Hepatocyte (in vitro differentiated cells): ENCODE results near the gene COL5A2. TPM values are rescaled to one million over a fixed set of nuclear protein-coding genes. Genes with fewer than 3 reads are reported as not detected.

ENCODE experiments used
- DNase-seq: peaks from one replicate; pipeline ENCODE4 v3.0.0-alpha.2; 2016; ENCODE audit warnings: low spot score
- H2AFZ ChIP-seq: fragments of 200-600 bp; sonication (generic); 2 replicates; pipeline ENCODE4 v1.6.0; 2016; ENCODE audit warnings: antibody characterized with exemption, mild to moderate bottlenecking
- H3K27ac ChIP-seq: fragments of 200-600 bp; sonication (generic); 2 replicates; pipeline ENCODE4 v1.5.1; 2016; ENCODE audit warnings: mild to moderate bottlenecking
- H3K27me3 ChIP-seq: fragments of 200-600 bp; sonication (generic); 2 replicates; pipeline ENCODE4 v1.6.1; 2016
- H3K36me3 ChIP-seq: fragments of 200-600 bp; sonication (generic); replicated peaks from 2 replicates; pipeline ENCODE4 v1.5.1; 2016; ENCODE audit warnings: low read depth; ENCODE audit not compliant: insufficient read depth
- H3K4me1 ChIP-seq: fragments of 200-600 bp; sonication (generic); 2 replicates; pipeline ENCODE4 v1.5.1; 2016; ENCODE audit warnings: mild to moderate bottlenecking, moderate library complexity; ENCODE audit not compliant: insufficient read depth
- H3K4me2 ChIP-seq: fragments of 200-600 bp; sonication (generic); 2 replicates; pipeline ENCODE4 v1.6.0; 2016
- H3K4me3 ChIP-seq: fragments of 200-600 bp; sonication (generic); 2 replicates; pipeline ENCODE4 v1.5.1; 2016; ENCODE audit warnings: mild to moderate bottlenecking
- H3K79me2 ChIP-seq: fragments of 200-600 bp; sonication (generic); 2 replicates; pipeline ENCODE4 v1.6.0; 2017; ENCODE audit warnings: mild to moderate bottlenecking
- H3K9me2 ChIP-seq: fragments of 200-600 bp; sonication (generic); replicated peaks from 2 replicates; pipeline ENCODE4 v1.6.0; 2017; ENCODE audit warnings: mild to moderate bottlenecking; ENCODE audit not compliant: insufficient read depth
- H3K9me3 ChIP-seq: fragments of 200-600 bp; sonication (generic); 2 replicates; pipeline ENCODE4 v1.5.1; 2016; ENCODE audit warnings: low read depth, mild to moderate bottlenecking
- H4K20me1 ChIP-seq: fragments of 200-600 bp; sonication (generic); 2 replicates; pipeline ENCODE4 v1.6.0; 2016; ENCODE audit warnings: mild to moderate bottlenecking; ENCODE audit not compliant: insufficient read depth, poor library complexity, severe bottlenecking
- EZH2 ChIP-seq: fragments of 200-600 bp; sonication (generic); IDR thresholded peaks from 2 replicates; pipeline ENCODE4 v1.6.1; 2016; ENCODE audit warnings: antibody characterized with exemption, mild to moderate bottlenecking, borderline replicate concordance
- EZH2phosphoT487 ChIP-seq: fragments of 200-600 bp; sonication (generic); IDR thresholded peaks from one replicate; pipeline ENCODE4 v1.6.1; 2018; ENCODE audit warnings: antibody characterized with exemption, mild to moderate bottlenecking, low read depth, moderate library complexity; ENCODE audit not compliant: unreplicated experiment, severe bottlenecking
- whole genome bisulfite sequencing: methylation state at CpG from one replicate; pipeline ENCODE4 v1.1.6; 2016; ENCODE audit warnings: low lambda C conversion rate; ENCODE audit errors: missing lambda C conversion rate; 5-methylcytosine and 5-hydroxymethylcytosine counted together
- polyA plus RNA-seq: library from polyadenylated mRNA; unstranded; fragments of >200 nt; fragmentation: Nextera tagmentation; extraction: Ambion mirVana; gene quantifications from 2 replicates; pipeline ENCODE4 v1.2.1, GENCODE V29; 2016
- total RNA-seq: library from RNA; depleted of rRNA; stranded (reverse); fragments of >200 nt; gene quantifications from 2 replicates; pipeline ENCODE4 v1.2.3, GENCODE V29; 2014
- TF ChIP-seq, protein P1 (sequence below): fragments of 200-600 bp; sonication (generic); IDR thresholded peaks from 2 replicates; pipeline ENCODE4 v1.5.1; 2016; ENCODE audit warnings: antibody characterized with exemption, mild to moderate bottlenecking; ENCODE audit not compliant: poor library complexity

The COL5A2 gene
- total and polyA plus RNA-seq, 2 experiments from 2014 or later: 137 to 406 TPM

DNA sequence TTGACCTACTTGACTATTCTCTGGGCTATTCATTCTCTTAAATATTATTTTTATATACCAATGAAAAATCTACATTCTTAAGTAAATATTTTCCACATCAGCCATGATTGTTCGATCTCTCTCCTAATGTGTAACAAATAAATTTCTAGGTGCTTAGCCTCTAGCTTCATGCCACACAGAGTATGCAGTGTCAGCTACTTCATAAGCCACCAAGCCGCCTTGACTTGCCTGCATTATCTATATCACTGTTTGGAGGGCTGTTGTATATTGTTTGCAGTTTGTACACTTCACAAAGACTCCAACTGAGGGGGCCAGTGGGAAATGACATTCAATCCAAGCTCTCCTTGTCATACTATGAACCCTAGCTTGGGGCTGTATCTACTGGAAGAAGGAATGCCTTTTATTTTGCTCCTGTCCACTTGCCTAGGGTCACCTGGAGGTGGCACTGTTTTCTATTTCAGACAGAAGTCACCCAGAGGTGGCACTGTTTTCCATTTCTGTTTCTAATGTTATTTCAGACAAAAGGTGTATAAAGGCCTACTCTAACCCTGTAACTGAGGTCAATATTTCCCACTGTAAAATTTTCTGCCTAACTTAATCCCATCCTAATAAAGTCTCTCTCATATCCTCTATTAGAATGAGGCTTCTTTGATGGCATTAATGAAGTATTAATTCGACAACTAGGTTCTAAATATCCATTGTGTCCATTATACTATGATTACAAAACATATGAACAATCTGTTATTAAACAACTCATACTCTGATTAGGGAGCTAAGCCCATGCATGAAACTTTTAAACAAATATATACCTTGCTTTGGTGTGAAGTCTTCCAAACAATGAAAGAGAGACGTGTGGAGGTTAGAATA, 36.4 kb downstream of the COL5A2 start:
- no peaks in the 10 kb centered on the region for H3K4me1 ChIP-seq
- H3K79me2 ChIP-seq: peaks cover 89% of the 10 kb centered on the region
- peaks cover 11% of the 10 kb centered on the region for H4K20me1 ChIP-seq
- DNase-seq: peak; percentile 58
- H3K9me3 ChIP-seq: no peaks in the 10 kb centered on the region
- WGBS: 95% methylated on average over 4 of the region's 4 CpGs
- peak overlapping the region; percentile 17 for H3K27ac ChIP-seq
- no peaks in the 10 kb centered on the region for H3K27me3 ChIP-seq
- H3K9me2 ChIP-seq: no peaks in the 10 kb centered on the region
- no peak overlapping the region for H3K4me3 ChIP-seq
- no peaks in the 10 kb centered on the region for H3K36me3 ChIP-seq
- H3K4me2 ChIP-seq: no peak overlapping the region
- TF ChIP-seq EZH2phosphoT487: no peak
- TF ChIP-seq, protein P1, sequence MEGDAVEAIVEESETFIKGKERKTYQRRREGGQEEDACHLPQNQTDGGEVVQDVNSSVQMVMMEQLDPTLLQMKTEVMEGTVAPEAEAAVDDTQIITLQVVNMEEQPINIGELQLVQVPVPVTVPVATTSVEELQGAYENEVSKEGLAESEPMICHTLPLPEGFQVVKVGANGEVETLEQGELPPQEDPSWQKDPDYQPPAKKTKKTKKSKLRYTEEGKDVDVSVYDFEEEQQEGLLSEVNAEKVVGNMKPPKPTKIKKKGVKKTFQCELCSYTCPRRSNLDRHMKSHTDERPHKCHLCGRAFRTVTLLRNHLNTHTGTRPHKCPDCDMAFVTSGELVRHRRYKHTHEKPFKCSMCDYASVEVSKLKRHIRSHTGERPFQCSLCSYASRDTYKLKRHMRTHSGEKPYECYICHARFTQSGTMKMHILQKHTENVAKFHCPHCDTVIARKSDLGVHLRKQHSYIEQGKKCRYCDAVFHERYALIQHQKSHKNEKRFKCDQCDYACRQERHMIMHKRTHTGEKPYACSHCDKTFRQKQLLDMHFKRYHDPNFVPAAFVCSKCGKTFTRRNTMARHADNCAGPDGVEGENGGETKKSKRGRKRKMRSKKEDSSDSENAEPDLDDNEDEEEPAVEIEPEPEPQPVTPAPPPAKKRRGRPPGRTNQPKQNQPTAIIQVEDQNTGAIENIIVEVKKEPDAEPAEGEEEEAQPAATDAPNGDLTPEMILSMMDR: peak; percentile 70
- H2AFZ ChIP-seq: no peak overlapping the region

DNA sequence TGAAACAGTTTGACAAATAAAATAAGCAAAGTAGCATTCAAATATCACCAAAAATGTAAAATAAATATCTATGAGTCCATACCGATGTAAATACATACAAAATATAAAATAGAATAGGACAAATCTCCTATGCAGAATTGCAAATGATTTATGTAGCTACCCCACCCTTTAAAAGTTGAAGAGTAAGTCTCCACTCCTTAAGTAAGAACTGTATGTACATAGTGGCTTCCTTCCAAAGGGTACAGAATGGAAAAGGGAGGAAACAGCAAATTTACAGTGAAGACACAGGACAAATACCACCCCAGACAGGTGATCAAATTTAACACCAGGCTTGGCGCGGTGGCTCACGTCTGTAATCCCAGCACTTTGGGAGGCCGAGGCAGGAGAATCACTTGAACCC, 40.8 kb downstream of the COL5A2 start:
- no peaks in the 10 kb centered on the region for H3K36me3 ChIP-seq
- H3K27me3 ChIP-seq: no peaks in the 10 kb centered on the region
- TF ChIP-seq EZH2phosphoT487 (no peak), EZH2 (no peak)
- TF ChIP-seq, protein P1: no peak
- WGBS: 97% methylated on average over 5 of the region's 5 CpGs
- H3K9me3 ChIP-seq: no peaks in the 10 kb centered on the region
- H3K9me2 ChIP-seq: no peaks in the 10 kb centered on the region
- no peaks in the 10 kb centered on the region for H3K4me1 ChIP-seq
- H3K4me2 ChIP-seq: no peak overlapping the region
- peaks cover 20% of the 10 kb centered on the region for H4K20me1 ChIP-seq
- no peak overlapping the region for H2AFZ ChIP-seq
- DNase-seq: no peak
- H3K4me3 ChIP-seq: no peak overlapping the region
- H3K27ac ChIP-seq: no peak overlapping the region
- peaks cover 89% of the 10 kb centered on the region for H3K79me2 ChIP-seq

DNA sequence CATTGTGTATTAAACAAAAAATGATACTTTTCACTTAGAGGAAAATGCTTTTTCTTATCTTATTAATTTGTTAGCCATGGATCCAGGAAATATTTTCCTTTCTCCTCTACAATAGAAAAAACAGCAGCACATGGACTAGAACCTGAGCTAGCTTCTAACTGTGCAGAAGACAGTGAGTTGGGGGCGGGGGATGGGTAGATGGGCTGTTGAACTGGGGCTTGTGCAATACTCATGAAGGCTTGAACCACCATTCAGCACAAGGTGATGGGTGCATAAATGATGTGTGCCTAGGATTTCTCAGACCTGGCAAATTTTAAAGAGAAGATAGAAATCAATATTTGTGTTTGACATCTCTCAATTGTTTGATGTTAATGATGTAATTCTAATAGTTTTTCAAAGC, 42.0 kb downstream of the COL5A2 start:
- no peak overlapping the region for H3K27ac ChIP-seq

More for the DNA sequence above, 42.0 kb downstream of the COL5A2 start:
- peaks cover 85% of the 10 kb centered on the region for H3K79me2 ChIP-seq
- H2AFZ ChIP-seq: no peak overlapping the region
- WGBS: 92% methylated on average over 1 of the region's 1 CpG
- H3K4me3 ChIP-seq: no peak overlapping the region
- no peaks in the 10 kb centered on the region for H3K4me1 ChIP-seq
- H3K27me3 ChIP-seq: no peaks in the 10 kb centered on the region
- H3K9me2 ChIP-seq: no peaks in the 10 kb centered on the region
- H4K20me1 ChIP-seq: peaks cover 18% of the 10 kb centered on the region
- no peak overlapping the region for H3K4me2 ChIP-seq
- H3K36me3 ChIP-seq: no peaks in the 10 kb centered on the region
- no peaks in the 10 kb centered on the region for H3K9me3 ChIP-seq
- no peak for DNase-seq
- TF ChIP-seq EZH2phosphoT487 (no peak), EZH2 (no peak)
- TF ChIP-seq, protein P1: no peak
